HL-60 (cell line): ENCODE data around the gene SLC36A1.

Experiments used
- CTCF ChIP-seq: IDR thresholded peaks from one replicate; pipeline ENCODE4 v1.5.1; 2011; ENCODE audit warnings: low read length, control low read depth, inconsistent platforms; ENCODE audit not compliant: insufficient read depth
- GABPA ChIP-seq: IDR thresholded peaks from 2 replicates; pipeline ENCODE4 v1.6.1; 2012; ENCODE audit warnings: low read depth
- POLR2AphosphoS5 ChIP-seq: IDR thresholded peaks from 2 replicates; pipeline ENCODE4 v1.6.1; 2012; ENCODE audit warnings: low read depth
- SPI1 ChIP-seq: IDR thresholded peaks from 2 replicates; pipeline ENCODE4 v1.6.1; 2012; ENCODE audit warnings: low read depth, mild to moderate bottlenecking, borderline replicate concordance
- TF ChIP-seq, protein P1 (sequence below): IDR thresholded peaks from 2 replicates; pipeline ENCODE4 v1.6.1; 2012; ENCODE audit warnings: low read depth; ENCODE audit not compliant: insufficient replicate concordance

GRCh38 chr5:151430731-151431130 lies 16.7 kb upstream of the SLC36A1 start:
- TF ChIP-seq CTCF, result no peak
- TF ChIP-seq POLR2AphosphoS5, result no peak
- TF ChIP-seq, protein P1, sequence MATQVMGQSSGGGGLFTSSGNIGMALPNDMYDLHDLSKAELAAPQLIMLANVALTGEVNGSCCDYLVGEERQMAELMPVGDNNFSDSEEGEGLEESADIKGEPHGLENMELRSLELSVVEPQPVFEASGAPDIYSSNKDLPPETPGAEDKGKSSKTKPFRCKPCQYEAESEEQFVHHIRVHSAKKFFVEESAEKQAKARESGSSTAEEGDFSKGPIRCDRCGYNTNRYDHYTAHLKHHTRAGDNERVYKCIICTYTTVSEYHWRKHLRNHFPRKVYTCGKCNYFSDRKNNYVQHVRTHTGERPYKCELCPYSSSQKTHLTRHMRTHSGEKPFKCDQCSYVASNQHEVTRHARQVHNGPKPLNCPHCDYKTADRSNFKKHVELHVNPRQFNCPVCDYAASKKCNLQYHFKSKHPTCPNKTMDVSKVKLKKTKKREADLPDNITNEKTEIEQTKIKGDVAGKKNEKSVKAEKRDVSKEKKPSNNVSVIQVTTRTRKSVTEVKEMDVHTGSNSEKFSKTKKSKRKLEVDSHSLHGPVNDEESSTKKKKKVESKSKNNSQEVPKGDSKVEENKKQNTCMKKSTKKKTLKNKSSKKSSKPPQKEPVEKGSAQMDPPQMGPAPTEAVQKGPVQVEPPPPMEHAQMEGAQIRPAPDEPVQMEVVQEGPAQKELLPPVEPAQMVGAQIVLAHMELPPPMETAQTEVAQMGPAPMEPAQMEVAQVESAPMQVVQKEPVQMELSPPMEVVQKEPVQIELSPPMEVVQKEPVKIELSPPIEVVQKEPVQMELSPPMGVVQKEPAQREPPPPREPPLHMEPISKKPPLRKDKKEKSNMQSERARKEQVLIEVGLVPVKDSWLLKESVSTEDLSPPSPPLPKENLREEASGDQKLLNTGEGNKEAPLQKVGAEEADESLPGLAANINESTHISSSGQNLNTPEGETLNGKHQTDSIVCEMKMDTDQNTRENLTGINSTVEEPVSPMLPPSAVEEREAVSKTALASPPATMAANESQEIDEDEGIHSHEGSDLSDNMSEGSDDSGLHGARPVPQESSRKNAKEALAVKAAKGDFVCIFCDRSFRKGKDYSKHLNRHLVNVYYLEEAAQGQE, result no peak
- no peak for TF ChIP-seq GABPA
- TF ChIP-seq SPI1, result no peak
